HCT116 (cell line): ENCODE results near the gene CACNA2D3. TPM values are rescaled to one million over a fixed set of nuclear protein-coding genes. Genes with fewer than 3 reads are reported as not detected.

Experiments used
- ATAC-seq: fragments of 200-7000 bp; cut with Tn5 transposase; 2 replicates; pipeline ENCODE4 v1.9.1; 2020; ENCODE audit warnings: mild to moderate bottlenecking, moderate library complexity
- BruUV-seq: library from RNA; stranded (reverse); fragments of 400-500 nt; replicated peaks from 2 replicates; lab custom pipeline; 2021; lab: Mats Ljungman, UMichigan
- CTCF ChIA-PET: fragments of 300-600 bp; sonication (Branson Sonifier 250); formaldehyde crosslinking; loops from one replicate; lab custom pipeline; 2021; ENCODE audit warnings: antibody characterized with exemption; lab: Charles Lee
- POLR2A ChIA-PET: fragments of 300-600, 350-600 bp; sonication (Branson Sonifier 250); formaldehyde crosslinking; loops from one replicate; lab custom pipeline; 2021; ENCODE audit warnings: antibody characterized with exemption; lab: Charles Lee
- RAD21 ChIA-PET, 2 experiments: fragments of 300-600 bp; sonication (Branson Sonifier 250); formaldehyde crosslinking; loops; one replicate each; lab custom pipeline; 2023; ENCODE audit warnings: low total read pairs in 2 of 2; ENCODE audit not compliant: uncharacterized antibody in 2 of 2, unreplicated experiment in 2 of 2, low non-redundant PET in 1 of 2; lab: Charles Lee
- DNase-seq: peaks from one replicate; pipeline ENCODE4 v3.0.0-alpha.2; 2010; ENCODE audit warnings: low read depth, low spot score
- H2AFZ ChIP-seq: fragments of 200-600 bp; shearing (Covaris generic), sonication (generic); 2 replicates; pipeline ENCODE4 v1.6.1; 2017; ENCODE audit warnings: low read depth, mixed run types, mixed read lengths, antibody characterized with exemption, low read length; ENCODE audit not compliant: poor library complexity, severe bottlenecking
- H3K27ac ChIP-seq: 2 replicates; pipeline ENCODE4 v1.5.1; 2012; ENCODE audit warnings: low read depth, low read length
- H3K27me3 ChIP-seq: fragments of 200-600 bp; sonication (generic); 2 replicates; pipeline ENCODE4 v1.6.1; 2016; ENCODE audit warnings: mixed run types, low read length, mixed read lengths; ENCODE audit not compliant: insufficient read depth
- H3K36me3 ChIP-seq, 2 experiments: fragments of 200-500 bp in 1 of 2; fragments of 200-600 bp in 1 of 2; sonication (Bioruptor generic) in 1 of 2; sonication (generic) in 1 of 2; 2 replicates each; pipeline versions ENCODE4 v1.5.1 to v1.6.1; 2014 to 2016; ENCODE audit warnings: low read length in 2 of 2, inconsistent platforms in 1 of 2, mixed read lengths in 1 of 2, mixed run types in 1 of 2; ENCODE audit not compliant: insufficient read depth in 2 of 2, control insufficient read depth in 1 of 2
- H3K4me1 ChIP-seq, 2 experiments: fragments of 200-600 bp in 1 of 2; sonication (generic) in 1 of 2; 2 replicates each; pipeline versions ENCODE4 v1.5.1 to v1.6.1; 2012 to 2017; ENCODE audit warnings: low read length in 2 of 2, inconsistent platforms in 1 of 2, mild to moderate bottlenecking in 1 of 2, mixed read lengths in 1 of 2, mixed run types in 1 of 2, moderate library complexity in 1 of 2; ENCODE audit not compliant: insufficient read depth in 2 of 2, control insufficient read depth in 1 of 2
- H3K4me2 ChIP-seq: fragments of 200-600 bp; sonication (generic); 2 replicates; pipeline ENCODE4 v1.6.1; 2017; ENCODE audit warnings: mixed run types, low read length, mixed read lengths
- H3K4me3 ChIP-seq, 2 experiments: fragments of 200-600 bp in 1 of 2; sonication (generic) in 1 of 2; replicated peaks in 1 of 2; 2 replicates each; pipeline ENCODE4 v1.5.1; 2011 to 2016; ENCODE audit warnings: low read length in 2 of 2, control low read depth in 1 of 2, low read depth in 1 of 2, mild to moderate bottlenecking in 1 of 2, mixed read lengths in 1 of 2, mixed run types in 1 of 2
- H3K79me2 ChIP-seq: fragments of 200-600 bp; sonication (generic); 2 replicates; pipeline ENCODE4 v1.6.1; 2017; ENCODE audit warnings: mild to moderate bottlenecking, mixed run types, low read length, moderate library complexity, mixed read lengths; ENCODE audit not compliant: insufficient read depth
- H3K9ac ChIP-seq: fragments of 200-600 bp; sonication (generic); 2 replicates; pipeline ENCODE4 v1.6.1; 2016; ENCODE audit warnings: low read length, mixed read lengths
- H3K9me2 ChIP-seq: fragments of 200-600 bp; sonication (generic), shearing (Covaris generic); 2 replicates; pipeline ENCODE4 v1.6.1; 2017; ENCODE audit warnings: mixed run types, mild to moderate bottlenecking, moderate library complexity; ENCODE audit not compliant: insufficient read depth
- H3K9me3 ChIP-seq, 2 experiments: fragments of 200-500 bp in 1 of 2; fragments of 200-600 bp in 1 of 2; sonication (Bioruptor generic) in 1 of 2; sonication (generic) in 1 of 2; 2 replicates each; pipeline ENCODE4 v1.6.1; 2014 to 2017; ENCODE audit warnings: low read length in 2 of 2, mixed read lengths in 2 of 2, inconsistent platforms in 1 of 2, low read depth in 1 of 2, mild to moderate bottlenecking in 1 of 2, mixed run types in 1 of 2, moderate library complexity in 1 of 2; ENCODE audit not compliant: control insufficient read depth in 1 of 2, insufficient read depth in 1 of 2
- H4K20me1 ChIP-seq: fragments of 200-600 bp; sonication (generic), shearing (Covaris generic); 2 replicates; pipeline ENCODE4 v1.6.1; 2017; ENCODE audit warnings: mixed run types, mild to moderate bottlenecking, moderate library complexity; ENCODE audit not compliant: insufficient read depth
- CTCF ChIP-seq, 3 experiments: fragments of 200-600 bp in 1 of 3; sonication (generic) in 1 of 3; IDR thresholded peaks in 2 of 3; conservative IDR thresholded peaks in 1 of 3; 2 replicates each; pipeline ENCODE4 v1.5.1; 2012 to 2017; ENCODE audit warnings: low read depth in 2 of 3, low read length in 2 of 3, antibody characterized with exemption in 1 of 3, borderline replicate concordance in 1 of 3, control low read depth in 1 of 3, mild to moderate bottlenecking in 1 of 3, mixed read lengths in 1 of 3, mixed run types in 1 of 3, moderate library complexity in 1 of 3; ENCODE audit not compliant: insufficient read depth in 1 of 3
- EGR1 ChIP-seq: IDR thresholded peaks from 2 replicates; pipeline ENCODE4 v1.6.1; 2012; ENCODE audit warnings: low read depth
- EZH2 ChIP-seq: fragments of 200-600 bp; sonication (generic); IDR thresholded peaks from 2 replicates; pipeline ENCODE4 v1.6.1; 2017; ENCODE audit warnings: antibody characterized with exemption, mixed run types
- JUND ChIP-seq: IDR thresholded peaks from 2 replicates; pipeline ENCODE4 v1.6.1; 2012
- POLR2A ChIP-seq: IDR thresholded peaks from 2 replicates; pipeline ENCODE4 v1.7.0; 2011; ENCODE audit warnings: borderline replicate concordance; ENCODE audit not compliant: insufficient read depth, insufficient read length; ENCODE audit errors: extremely low read depth
- RAD21 ChIP-seq: IDR thresholded peaks from 2 replicates; pipeline ENCODE4 v1.6.1; 2012; ENCODE audit warnings: low read depth, mild to moderate bottlenecking
- ZBTB33 ChIP-seq: IDR thresholded peaks from 2 replicates; pipeline ENCODE4 v1.6.1; 2011; ENCODE audit warnings: mild to moderate bottlenecking, low read length, moderate library complexity; ENCODE audit not compliant: insufficient replicate concordance; ENCODE audit errors: extremely low read depth
- ZFX ChIP-seq: fragments of 450-650 bp; IDR thresholded peaks from 2 replicates; pipeline ENCODE4 v1.6.1; 2017
- ZNF274 ChIP-seq: fragments of 200-500 bp; sonication (Bioruptor generic); IDR thresholded peaks from 2 replicates; pipeline ENCODE4 v1.6.1; 2014; ENCODE audit warnings: mild to moderate bottlenecking, low read depth, low read length, inconsistent platforms
- intact Hi-C: fragments of 100-400 bp; cut with micrococcal nuclease; formaldehyde crosslinking; loops from 2 replicates; pipeline ENCODE4 v1.10.0; 2022
- total RNA-seq: library from RNA; stranded (reverse); gene quantifications from one replicate; pipeline ENCODE4 v1.2.1, GENCODE V29; 2021; ENCODE audit not compliant: unreplicated experiment

CACNA2D3 gene
- total RNA-seq, 1 experiment from 2014 or later: 0.20 TPM

- no peak for TF ChIP-seq ZBTB33
- no peak for TF ChIP-seq ZFX
- no peak for TF ChIP-seq JUND
- no peak for TF ChIP-seq ZNF274
- TF ChIP-seq, all 23 proteins: peak for 0
Observed at GRCh38 chr3:54361746-54362283, 239.5 kb downstream of the CACNA2D3 start (continued).

GRCh38 chr3:54366007-54366750, 243.8 kb downstream of the CACNA2D3 start:
- no peak for ATAC-seq
- peaks cover 16% of the 10 kb centered on the region; the same call in 1 of the 2 replicates for H3K27me3 ChIP-seq
- no peak overlapping the region for H3K4me3 ChIP-seq
- no peaks in the 10 kb centered on the region for H3K79me2 ChIP-seq
- POLR2A ChIA-PET: no interaction called here
- no peaks in the 10 kb centered on the region for H3K9me2 ChIP-seq
- H3K9me3 ChIP-seq: no peaks in the 10 kb centered on the region
- no peak overlapping the region for H3K4me2 ChIP-seq
- BruUV-seq: no TSS peak
- no peaks in the 10 kb centered on the region for H3K4me1 ChIP-seq
- intact Hi-C loops: no loop called here
- no peaks in the 10 kb centered on the region for H3K36me3 ChIP-seq
- CTCF ChIA-PET: no interaction called here
- H4K20me1 ChIP-seq: no peaks in the 10 kb centered on the region
- H3K9ac ChIP-seq: no peak overlapping the region
- no peak overlapping the region for H2AFZ ChIP-seq
- DNase-seq: no peak
- RAD21 ChIA-PET: no interaction called here
- TF ChIP-seq EGR1: no peak
- no peak for TF ChIP-seq EZH2
- TF ChIP-seq RAD21: no peak
- TF ChIP-seq POLR2A: no peak
- no peak for TF ChIP-seq CTCF (IDR thresholded peaks at IDR 0.05 in 2 of 3, conservative IDR thresholded peaks at IDR 0.05 in 1 of 3; ENCODE audit: borderline replicate concordance in 1 of 3, insufficient read depth in 1 of 3, low read depth in 2 of 3, low read length in 2 of 3)
- H3K27ac ChIP-seq: no peak overlapping the region
